Activated CD8-positive, alpha-beta memory T cell treated with anti-CD3 and anti-CD28 coated beads for 24 hours (primary cell): Measurements from ENCODE around the gene BTRC.

Source experiments
- DNase-seq: peaks from one replicate; pipeline ENCODE4 v3.0.0-alpha.2; 2020

The BTRC gene

DNA sequence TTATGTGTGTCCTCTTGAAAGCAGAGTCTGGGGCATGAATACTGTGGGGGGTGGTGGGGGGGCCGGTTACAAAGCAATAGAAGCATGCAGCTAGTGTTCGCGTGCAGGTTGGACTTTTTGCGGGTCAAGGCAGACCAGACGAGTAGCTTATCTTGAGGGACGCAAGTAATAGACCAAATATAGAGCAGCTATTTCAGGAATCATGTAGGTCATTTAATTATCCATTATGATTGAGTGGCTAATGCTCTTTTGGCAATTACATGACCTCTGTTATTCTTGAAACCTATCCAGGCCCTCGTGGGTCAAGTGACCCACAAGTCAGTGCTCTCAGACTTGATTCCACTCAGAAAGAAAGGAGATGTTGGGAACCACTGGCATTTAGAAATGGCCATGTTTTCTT, 93.0 kb downstream of the BTRC start:
- no peak for DNase-seq

DNA sequence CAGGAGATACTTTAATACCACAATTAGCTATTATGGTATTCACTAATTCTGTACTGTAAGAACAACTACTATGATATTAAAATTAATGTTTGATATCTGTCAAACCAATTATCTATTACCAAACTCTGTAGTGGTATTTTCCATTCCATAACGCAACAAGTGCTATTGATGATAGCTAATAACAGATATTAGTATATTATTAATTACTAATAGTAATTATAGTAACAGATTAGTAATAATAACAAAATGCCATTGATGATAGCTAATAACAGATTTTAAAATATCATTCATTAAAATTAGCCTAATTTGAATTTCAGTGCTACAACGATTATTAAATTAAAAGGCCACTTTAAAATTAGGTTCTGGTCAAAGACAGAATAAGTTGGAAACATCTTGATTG, 93.5 kb downstream of the BTRC start:
- no peak for DNase-seq

DNA sequence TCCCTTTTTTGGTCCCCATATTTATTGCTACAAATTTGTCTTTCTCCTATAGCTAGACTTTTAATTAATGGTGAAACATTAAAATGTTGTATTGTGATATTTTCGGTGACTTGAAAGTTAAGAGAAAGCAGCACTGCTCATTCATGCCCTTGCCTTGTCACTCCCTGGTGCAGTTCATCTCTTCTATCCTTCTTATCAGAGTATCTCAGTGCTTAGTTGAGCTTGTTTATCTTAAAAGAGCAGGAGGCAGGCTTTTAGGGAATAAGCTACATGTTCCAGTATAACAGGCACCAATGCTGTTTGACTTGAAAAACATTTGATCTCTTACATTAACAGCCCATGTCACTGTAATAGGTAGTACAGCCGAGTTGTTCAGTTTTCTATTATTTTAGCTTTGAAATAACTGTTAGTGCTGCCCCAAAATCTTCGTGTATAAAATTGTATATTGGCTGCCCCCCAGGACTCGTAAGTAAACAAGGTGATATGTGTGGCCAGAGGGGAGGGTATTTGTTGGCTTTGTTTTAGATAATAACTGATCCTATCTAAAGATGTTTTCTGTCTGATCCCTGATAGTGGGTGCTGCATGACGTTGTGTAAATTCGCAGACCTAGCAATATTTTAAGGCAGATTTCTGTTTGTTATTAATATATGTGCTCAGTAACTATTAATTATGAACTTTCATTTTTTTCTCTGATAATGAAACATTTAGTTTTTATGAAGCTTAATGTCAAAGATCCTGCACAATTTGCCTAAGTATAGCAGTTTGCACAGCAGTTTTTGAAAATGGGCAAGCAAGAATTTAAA, 96.5 kb downstream of the BTRC start:
- no peak for DNase-seq

DNA sequence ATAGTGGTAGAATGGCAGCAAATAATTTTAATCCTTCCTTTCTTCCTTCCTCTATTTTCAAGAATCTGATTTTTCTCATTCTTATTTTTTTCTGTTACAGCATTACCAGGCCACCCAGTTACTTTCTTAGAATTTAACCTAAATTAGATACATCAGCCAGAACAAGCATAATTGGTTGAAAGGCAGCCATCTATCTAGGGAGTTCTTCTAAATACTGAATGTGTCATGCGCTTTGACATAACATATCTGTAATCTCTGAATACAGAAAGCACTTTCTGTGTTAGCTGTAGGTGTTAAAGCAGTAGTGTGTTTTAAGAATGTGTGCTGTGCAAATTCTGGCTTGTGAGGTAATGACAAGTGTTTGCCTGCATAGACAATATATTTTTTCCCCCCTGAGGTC, 97.3 kb downstream of the BTRC start:
- no peak for DNase-seq

DNA sequence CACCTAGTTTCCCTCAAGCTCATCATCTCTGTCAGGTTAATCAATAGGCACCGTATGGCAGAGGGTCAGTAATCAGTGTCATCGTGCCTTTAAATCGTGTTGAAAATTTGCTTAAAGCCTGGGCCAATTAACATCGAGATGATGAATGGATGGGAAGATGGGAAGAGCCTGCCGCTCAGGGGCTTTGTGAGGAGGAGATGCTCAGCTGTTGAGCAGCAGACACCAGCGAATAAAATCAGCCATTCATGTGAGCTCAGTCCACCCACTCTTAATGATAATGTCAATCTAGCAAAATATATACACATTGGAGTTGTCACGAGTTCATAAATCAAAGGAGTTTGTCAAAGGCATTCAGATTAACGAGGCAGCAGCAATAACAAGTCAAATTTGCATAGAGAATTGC, 97.7 kb downstream of the BTRC start:
- DNase-seq = no peak

DNA sequence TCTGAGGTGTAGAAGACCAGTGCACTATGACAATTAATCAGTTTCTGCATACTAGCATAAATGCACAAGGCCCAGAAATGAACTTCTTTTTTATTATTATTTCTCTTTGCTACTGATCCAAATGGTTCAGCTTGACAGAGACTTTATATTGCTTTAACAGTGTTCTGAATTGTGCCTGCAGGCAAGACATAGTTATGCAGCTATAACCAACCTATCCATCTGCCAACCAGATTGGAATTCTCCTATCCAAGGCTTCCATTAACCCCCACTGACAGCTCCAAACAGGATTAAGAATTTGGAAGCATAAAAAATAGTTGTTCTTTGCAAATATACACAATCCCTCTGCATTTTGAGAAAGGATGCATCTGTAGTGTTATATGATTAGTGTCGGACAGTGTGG, 98.2 kb downstream of the BTRC start:
- no peak for DNase-seq

DNA sequence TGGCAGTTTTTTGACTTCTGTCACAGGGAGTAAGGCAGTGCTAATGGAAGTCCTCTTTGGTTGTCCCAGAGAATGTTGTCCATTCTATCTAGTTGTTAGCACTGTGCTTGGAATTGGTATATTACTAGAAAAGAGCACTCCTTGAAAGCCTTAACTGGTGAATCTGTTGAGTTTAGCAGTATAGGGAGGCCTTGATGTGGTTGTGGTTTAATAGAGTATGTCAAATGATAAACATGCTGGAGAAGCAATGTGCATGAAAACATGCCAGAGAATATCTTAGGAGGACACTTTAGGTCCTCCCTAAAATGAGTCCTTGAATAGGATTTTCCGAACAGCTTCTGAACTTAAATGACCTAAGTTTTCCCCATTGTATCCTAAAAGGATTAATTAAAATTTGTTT, 98.6 kb downstream of the BTRC start:
- no peak for DNase-seq

DNA sequence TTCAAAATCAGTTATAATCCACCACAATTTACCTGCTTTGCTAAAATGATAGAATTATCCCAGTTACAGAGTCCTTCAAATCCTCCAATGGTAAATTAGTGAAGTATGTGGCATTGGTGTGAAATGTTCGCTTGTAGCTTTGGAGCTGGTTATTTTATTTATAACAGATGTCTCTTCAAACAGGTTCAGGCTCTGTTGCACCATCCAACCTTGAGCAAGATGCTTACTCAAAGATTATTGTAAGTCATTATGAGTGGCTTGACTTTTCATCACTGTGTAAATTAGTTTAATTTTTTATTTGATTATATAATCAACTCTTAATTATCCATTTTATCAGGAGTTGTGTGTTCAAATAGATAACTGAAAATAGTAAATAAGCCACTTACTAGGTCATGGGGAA, 99.4 kb downstream of the BTRC start:
- no peak for DNase-seq

DNA sequence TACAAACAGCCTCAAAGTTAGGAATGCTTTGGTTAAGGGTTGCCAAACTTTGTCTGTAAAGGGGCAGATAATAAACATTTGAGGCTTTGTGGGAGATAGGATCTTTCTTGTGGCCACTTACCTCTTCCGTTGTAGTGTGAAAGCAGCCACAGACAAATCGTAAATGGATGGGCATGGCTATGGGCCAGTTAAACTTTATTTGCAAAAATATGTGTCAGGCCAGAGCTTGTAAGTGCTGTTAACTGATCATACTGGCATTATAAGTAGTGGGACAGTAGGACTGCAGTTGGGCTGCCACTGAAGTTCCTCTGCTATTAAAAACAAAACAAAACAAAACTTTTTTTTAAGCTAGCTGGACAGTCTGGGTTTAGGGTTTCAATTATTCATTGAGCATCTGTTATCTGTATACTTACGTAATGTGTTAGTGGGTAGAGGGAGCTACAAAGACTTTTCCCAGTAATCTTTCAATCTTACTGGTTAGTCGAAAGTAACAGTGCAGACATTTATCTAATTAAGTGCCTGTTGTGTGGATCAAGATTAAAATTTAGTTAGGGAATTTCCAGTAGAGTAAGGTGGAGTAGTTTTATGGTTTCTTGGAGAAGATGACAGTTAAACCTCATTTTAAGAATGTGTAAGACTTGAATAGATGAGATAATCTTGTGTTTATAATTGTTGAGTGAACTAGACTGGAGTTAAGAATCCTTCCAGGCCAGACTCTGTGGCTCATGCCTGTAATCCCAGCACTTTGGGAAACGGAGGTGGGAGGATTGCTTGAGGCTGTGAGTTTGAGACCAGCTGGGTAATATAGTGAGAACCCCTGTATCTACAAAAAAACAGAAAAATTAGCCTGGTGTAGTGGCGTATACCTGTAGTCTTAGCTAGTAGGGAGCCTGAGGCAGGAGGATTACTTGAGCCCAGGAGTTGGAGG, 100.1 kb downstream of the BTRC start:
- DNase-seq = no peak

DNA sequence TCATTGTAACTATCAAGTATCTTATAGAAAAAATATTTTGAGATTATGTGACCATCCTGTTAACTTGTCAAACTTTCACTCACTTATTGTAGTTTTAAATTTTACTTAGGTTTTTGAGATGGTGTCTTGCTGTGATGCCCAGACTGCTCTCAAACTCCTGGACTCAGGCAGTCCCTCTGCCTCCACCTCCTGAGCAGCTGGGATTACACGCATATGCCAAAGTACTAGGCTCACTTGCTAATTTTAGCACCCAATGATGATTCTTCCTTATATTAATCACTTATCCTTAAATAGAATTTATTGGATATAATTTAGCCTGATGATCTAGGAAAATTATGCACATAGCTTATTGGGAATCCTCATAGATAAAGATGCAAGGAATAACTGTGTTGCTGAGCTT, 104.9 kb downstream of the BTRC start:
- no peak for DNase-seq

DNA sequence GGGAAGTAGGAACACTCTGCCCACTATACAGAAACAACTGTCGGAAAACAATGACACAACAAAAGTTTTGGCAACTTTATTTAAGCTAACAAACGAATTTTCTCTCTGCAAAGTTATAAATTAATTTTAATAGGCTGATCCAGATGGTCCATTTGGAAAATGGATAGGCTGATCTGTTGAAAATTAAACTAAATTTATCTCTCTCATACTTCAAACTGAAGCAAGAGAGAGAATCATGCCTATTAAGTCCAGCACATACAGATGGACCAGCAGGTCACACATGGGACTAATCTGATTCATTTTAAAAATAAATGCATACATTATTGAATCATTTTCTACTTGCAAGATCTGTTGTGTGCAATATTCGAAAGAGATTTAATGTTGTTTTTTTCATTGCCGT, 110.1 kb downstream of the BTRC start:
- no peak for DNase-seq

DNA sequence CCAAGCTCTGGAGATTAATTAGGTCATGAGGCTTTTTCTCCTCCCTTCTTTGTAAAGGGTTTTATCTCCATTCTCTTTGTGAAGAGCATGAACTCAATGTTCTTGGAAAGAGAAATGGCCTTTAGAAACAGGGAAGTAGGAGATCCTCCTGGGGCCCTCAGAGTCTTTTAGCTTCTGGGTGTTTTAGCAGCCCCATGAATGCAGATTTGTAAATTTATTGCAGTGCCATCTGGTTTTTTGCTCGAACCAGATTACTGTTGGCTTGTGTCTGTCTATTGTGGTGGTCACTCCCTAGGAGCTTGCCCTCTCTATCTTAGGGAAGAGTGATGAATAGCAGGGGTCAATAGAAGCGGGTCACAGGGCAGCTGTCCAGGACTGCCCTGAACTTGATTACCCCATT, 110.6 kb downstream of the BTRC start:
- no peak for DNase-seq

DNA sequence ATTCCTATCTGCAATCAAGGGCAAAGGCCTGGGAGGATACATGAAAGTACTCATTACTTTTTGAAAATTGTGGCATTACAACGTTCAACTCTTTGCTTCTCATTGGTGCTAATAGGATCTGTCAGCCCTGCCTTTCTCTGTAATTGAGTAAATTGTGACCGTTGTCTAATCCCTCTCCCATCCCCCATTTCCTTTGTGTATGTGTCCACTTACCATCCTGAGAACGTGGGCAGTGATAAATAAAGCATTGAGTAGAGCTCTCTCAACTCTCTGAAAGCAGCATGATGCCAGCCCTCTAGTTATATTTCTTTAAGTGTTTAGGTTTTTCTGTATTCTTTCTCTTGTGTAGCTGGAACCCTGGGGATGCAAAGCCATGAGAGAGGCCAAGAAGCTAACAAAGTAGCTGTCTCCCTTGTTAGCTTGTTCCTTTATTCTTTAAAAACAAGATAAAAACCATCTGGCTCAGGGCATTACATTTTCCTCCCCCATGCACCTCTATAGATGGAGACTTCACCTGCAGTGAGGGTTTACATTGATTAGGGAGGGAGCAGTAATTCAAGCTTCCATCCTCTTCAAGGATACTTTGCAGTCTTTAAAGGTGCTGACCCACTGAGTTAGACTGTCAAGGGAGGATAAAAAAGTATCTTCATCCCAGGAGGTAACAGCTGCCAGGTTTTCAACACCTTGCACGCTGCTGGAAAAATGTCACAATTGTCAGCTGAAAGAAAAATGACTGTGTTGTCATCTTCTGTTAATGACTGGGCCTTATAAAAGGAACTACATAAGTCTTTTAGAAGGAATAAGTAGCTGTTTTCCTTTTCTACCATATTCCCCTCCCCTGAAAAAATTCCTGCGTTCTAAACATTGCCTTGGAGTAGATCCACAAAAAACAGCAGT, 112.3 kb downstream of the BTRC start:
- no peak for DNase-seq

DNA sequence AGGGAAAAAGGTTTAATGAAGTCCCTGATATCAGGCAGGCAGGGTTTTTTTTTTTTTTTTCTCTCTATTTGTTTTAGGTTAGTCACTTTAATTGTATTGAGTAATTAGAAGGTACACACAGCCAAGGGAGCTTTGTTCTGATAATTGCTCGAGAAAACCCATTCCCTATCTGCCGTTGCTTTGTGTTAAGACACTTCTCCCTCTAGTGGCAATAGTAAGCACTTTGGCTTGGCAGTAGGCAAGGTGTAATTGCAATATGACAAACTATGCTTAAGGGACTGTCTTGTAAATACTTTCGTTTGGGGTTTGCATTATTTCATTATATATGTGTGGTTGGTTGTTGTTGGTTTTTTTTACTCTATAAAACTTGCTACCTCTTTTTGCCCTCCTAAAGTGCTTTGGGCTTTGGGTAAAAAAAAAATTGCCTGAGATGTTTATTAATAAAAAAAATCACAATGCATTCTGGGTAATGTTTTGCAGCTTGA, 113.4 kb downstream of the BTRC start:
- DNase-seq = no peak

DNA sequence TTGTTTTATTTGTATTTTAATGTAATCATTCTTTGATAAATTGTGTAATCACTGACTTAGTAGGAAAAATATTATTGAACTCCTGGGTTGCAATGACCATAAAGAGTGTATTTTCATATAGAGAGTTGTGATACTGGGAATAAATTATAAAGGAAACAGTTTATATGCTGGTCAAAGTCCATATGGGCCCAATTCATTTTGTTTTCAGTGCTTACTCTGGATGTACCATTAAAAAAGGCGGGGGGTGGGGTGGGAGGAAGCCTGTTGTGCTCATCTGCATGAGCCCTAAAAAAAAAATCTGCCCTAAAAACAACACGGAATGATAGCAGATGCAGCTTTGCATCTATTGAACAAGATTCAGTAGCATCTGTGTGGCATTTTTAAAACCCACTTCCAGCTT, 114.2 kb downstream of the BTRC start:
- DNase-seq = no peak

DNA sequence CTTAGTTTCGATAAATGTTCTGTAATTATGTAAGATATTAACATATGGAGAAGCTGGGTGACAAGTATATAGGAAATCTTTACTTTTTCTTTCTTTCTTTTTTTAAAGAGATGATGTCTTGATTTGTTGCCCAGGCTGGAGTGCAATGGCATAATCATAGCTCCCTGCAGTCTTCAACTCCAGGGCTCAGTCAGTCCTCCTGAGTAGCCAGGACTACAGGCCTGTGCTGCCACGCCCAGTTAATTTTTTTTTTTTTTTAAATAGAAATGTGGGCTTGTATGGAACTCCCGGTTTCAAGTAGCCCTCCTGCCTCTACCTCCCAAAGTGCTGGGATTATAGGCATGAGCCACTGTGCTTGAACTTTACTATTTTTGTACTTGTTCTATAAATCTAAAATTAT, 122.4 kb downstream of the BTRC start:
- no peak for DNase-seq

DNA sequence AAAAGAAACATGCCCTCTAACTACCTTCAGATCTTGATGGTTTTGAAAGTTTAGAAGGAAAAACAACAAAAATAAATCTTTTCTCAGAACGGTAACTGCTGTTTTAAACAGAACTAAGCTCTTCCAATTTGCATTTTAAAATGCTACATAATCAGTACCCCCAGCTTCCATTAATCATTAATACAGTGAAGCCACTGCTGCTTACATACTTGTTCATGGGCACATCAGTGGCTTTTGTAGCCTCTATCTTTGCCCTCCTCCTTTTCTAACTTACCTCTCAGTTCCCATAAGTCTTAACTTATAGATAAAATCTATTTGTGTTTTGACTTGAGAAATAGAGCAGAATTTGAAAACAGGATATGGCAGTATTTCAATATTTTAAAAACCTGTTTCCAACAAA, 125.0 kb downstream of the BTRC start:
- no peak for DNase-seq

DNA sequence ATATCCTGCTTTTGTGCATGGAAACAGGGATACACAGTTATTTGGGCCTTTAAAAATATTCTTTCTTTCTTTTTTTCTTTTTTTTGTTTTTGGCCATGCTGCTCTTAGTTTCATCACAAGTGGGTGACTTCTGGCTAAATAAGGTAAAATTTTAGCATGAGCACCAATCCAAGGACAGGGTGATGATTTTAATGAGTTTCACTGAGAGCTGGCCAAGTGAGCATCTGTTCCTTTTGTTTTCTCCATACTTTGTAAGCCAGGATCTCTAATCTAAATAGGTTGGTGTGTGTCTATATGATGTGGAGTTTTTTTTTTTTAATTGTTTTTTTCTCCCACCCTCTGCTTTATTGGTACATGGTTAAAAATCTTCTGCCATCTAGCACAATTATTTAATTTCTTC, 127.3 kb downstream of the BTRC start:
- DNase-seq = no peak

DNA sequence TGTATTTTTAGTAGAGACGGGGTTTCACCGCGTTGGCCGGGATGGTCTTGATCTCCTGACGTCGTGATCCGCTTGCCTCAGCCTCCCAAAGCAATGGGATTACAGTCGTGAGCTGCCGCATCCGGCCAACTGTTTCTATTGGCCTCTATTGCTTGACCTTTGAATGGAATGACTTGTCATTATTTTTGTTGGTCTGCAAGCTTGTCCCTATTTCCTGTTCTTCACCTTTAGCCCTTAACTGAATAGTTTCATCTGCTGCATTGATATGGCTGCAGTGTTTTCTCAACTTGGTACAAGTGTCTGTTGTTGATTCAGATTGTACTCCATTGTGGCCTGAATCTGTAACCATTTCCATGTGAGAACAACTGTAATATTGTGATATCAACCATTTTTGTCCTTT, 128.6 kb downstream of the BTRC start:
- DNase-seq = no peak

DNA sequence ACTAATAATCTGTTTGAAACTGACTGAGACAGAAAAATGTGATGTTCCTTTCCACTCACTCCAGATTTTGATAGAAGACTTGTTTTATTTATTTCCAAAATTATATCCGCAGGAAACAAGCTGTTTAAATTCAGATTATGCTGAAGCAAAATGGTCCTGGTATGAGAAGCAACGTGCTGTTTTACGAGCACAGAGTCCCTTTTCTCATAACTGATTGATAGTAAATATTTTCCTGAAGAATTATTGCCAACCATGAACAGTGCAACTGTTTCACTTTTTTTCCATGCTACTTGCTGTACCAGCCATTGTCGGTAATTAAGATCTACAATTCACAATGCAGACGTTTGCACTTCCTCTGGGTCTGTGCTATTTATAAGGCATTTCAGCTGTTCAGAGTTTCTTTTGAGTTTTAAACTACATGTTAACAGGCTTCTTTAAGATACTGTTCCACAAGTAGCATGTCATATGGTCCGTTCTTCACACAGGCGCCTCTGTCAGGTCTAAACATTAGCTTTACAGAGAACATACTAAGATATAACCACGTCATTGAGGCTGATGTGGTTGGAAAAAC, 130.3 kb downstream of the BTRC start:
- DNase-seq = no peak

DNA sequence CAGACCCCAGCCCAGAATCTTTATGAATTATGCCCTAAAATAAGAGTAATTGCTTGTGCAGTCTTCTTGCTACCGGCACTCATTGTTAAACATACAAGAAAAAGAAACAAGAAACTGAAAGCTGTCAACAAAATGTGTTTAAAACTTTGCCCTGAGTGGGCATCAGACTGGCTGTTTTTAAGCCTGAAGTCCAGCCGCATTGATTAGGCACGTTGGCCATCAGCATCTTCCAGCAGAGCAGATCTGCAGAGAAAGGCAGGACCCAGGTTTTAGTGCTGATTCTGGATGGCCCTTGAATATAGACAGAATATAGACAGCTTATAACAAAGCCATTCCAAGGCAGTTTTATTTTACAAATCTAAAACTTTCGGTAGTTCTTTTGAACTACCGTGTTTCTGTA, 131.2 kb downstream of the BTRC start:
- no peak for DNase-seq

DNA sequence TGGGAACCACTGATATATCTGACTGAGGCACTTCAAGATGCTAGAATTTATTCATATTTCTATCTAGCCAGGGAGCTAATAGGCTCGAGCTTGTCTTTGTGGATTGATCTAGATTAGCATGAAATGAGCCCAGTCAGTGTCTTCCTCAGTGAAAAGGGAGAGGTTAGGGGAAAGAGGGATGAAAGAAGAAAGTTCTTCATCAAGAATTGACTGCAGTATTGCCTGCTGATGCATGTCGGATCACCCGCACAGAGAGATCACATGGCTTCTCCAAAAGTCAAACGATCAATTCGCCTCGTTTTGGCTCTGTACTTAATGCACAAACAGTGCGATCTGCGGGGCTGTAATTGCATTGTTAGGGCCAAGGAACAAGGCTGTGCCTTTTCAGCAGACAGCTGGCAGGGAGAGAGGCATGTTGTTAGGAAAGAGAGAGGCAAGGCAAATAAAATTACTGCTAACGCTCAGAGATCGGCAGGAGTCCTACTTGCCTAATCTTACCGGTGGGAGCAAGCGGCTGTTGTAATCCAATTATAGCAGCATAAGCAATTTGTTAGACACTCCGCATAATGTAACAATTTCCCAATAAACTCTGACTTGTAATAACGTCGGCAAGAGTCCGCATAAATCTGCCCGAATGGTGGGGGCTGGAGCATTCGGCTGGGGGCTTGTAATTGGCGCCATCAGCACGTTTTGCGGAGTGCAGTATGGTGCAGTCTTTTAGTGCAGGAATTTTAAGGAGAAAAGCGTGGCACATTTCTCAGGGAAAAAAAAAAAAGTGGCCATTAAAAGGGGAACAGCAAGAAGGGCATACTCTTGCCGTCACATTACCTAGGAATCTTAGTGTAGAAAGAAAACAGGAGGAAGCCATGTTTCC, 132.0 kb downstream of the BTRC start:
- DNase-seq = no peak
